HG03135 (cell line): Measurements from ENCODE around the gene CDK7.
"Not testable (repeated sequence)": the region's sequence is repeated elsewhere in the genome, so short reads cannot be mapped to it uniquely, and the experiment has no call there.

Source experiments
- ATAC-seq: cut with Tn5 transposase; IDR thresholded peaks from one replicate; pipeline ENCODE4 v1.9.1; 2021; ENCODE audit warnings: mild to moderate bottlenecking, moderate library complexity; ENCODE audit not compliant: unreplicated experiment

The CDK7 gene

DNA sequence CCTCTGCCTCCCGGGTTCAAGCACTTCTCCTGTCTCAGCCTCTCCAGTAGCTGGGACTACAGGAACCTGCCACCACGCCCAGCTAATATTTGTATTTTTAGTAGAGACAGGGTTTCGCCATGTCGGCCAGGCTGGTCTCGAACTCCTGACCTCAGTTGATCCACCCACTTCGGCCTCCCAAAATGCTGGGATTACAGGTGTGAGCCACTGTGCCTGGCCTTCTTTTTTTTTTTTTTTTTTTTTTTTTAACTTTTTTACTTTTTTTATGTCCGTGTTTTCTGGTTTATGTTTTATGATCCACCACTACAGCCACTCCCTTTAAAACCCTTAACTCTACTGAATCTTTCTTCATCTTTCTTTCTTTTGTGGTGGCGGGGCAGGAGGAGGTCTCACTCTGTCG lies 2.0 kb downstream of the CDK7 start:
- not testable (repeated sequence) for ATAC-seq

DNA sequence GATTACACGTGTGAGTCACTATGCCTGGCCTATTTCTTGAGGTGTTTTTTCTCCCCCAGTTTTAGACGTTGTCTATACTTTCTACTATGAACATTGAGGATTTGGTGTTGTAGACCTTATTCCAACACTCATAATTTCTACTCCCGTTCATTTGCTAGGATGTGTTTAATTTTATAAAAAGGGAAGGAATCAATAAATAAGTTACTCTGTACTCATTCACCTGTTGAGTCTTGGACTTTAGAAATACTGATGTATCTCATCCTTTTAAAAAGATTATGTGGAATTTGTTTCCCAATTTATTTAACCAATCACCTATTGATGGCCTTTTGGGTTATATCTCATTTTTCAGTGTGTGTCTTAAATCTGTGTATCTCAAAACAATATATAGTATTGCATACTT lies 3.2 kb downstream of the CDK7 start:
- ATAC-seq = no peak

DNA sequence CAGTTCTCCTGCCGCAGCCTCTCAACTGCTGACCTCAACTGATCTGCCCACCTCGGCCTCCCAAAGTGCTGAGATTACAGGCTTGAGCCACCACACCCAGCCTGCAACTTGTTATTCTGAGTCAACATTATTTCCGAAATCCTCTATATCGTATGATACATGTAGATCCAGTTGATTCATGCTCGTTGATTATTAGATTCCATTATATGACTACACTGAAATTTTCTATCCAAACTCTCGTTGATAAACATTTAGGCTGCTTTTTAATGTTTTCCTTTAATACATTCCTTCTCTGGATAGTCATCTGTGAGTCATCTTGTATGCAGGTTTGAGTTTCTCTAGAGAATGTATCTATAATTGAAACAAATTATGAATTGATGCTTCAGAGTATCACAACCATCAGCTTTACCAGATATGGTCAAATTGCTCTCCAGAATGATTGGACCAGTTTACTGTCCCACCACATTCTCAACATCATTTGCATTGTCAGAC lies 4.1 kb downstream of the CDK7 start:
- no peak for ATAC-seq

DNA sequence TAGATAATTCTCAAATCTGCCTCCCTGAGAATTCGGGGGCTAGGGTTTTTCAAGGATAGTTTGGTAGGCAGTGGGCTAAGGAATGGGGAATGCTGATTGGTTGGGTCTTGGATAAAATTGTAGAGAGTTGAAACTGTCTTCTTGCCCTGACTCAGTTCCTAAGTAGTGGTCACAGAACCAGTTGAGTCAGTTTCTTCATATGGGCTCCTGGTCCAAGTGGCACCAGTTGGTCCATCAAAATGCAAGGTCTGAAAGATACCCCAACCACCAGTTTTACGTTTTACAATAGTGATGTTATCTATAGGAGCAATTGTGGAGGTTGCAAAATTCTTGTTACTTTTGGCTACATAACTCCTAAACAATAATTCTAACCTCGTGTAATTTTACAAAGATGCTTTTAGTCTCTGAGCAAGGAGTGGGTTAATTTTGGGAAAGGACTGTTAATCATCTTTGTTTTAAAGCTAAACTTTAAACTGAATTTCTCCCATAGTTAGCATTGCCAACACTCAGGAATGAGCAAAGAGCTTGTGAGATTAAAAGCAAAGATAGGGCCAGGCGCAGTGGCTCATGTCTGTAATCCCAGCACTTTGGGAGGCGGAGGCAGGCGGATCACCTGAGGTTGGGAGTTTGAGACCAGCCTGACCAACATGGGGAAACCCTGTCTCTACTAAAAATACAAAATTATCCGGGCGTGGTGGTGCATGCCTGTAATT lies 7.7 kb downstream of the CDK7 start:
- no peak for ATAC-seq

DNA sequence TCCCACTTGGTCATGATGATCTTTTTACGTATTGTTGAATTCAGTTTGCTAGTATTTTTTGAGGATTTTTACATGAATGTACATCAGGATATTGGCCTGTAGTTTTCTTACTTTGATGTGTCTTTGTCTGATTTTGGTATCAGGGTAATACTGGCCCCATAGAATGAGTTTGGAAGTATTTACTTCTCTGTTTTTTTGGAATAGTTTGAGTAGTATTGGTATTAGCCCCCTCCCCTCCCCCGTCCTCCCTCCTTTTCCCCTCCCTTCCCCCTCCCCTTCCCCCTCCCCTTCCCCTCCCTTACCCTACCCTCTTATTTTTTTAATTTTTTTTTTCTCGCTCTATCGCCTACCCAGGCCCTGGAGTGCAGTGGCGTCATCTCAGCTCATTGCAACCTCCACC lies 10.3 kb downstream of the CDK7 start:
- ATAC-seq = no peak

DNA sequence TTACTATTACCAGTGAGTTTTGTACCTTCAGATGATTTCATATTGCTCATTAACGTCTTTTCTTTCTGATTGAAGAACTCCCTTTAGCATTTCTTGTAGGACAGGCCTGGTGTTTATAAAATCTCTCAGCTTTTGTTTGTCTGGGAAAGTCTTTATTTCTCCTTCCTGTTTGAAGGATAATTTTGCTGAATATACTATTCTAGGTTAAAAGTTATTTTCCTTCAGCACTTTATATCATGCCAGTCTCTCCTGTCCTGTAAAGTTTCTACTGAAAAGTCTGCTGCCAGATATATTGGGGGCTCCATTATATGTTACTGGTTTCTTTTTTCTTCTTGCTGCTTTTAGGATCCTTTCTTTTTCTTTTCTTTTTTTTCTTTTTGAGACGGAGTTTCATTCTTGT lies 13.3 kb downstream of the CDK7 start:
- ATAC-seq = no peak

DNA sequence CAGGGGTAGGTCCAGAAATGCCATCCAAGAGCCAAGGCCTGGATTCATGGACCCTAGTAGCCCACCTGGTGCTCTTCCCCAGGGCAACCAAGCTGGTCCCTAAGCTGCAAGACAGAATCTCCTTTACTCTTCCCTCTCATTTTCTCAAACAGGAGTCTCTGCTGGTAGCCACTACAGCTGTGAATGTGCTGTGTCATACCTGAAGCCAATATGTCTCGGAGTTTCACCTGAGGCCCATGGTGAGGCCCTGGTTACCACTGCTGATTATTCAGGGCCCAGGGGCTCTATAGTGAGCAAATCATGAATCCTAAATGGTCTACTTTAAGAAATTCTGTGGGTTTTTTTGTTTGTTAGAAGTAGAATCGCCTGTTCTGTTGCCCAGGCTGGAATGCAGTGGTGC lies 15.9 kb downstream of the CDK7 start:
- no peak for ATAC-seq

DNA sequence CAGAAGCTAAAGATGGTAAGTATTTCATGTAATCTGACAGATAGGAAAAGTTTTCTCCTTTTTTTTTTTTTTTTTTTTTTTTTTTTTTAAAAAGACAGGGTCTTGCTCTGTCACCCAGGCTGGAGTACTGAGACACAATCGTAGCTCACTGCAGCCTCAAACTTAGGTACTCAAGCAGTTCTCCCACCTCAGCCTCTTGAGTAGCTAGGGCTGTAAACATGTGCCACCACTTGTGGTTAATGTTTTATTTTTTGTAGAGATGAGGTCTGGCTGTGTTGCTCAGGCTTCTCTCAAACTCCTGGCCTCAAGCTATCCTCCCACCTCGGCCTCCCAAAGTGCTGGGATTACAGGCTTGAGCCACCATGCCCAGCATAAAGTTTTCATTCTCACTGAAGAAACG lies 17.8 kb downstream of the CDK7 start:
- no peak for ATAC-seq

DNA sequence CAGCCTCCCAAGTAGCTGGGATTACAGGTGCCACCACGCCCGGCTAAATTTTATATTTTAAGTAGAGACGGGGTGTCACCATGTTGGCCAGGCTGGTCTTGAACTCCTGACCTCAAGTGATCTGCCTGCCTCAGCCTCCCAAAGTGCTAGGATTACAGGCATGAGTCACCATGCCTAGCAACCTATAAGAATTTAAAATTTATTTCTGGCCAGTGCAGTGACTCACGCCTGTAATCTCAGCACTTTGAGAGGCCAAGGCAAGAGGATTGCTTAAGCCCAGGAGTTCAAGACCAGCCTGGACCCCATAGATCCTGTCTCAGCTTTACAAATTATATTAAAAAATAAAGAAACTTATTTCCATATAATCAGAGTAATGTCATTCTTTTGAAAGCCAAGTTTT lies 21.3 kb downstream of the CDK7 start:
- not testable (repeated sequence) for ATAC-seq

GRCh38 chr5:69257577-69257976 lies 22.9 kb downstream of the CDK7 start:
- no peak for ATAC-seq

DNA sequence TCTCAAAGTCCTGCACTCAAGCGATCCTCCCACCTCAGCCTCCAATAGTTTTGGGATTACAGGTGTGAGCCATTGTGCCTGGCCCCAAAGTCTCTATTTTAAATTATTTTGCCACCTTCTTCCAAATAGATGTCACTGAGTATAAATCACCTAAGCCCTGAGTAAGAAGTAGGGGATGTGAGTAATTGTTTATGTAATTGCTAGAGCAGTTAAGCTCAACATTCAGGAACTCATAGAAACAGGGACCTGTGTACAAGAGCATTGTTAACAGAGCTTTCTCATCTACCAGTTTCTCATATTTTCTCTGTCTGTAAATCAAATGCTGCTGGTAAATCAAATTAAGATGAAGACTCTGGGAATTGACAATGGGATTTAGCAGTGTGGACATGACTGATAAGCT lies 26.3 kb downstream of the CDK7 start:
- no peak for ATAC-seq

DNA sequence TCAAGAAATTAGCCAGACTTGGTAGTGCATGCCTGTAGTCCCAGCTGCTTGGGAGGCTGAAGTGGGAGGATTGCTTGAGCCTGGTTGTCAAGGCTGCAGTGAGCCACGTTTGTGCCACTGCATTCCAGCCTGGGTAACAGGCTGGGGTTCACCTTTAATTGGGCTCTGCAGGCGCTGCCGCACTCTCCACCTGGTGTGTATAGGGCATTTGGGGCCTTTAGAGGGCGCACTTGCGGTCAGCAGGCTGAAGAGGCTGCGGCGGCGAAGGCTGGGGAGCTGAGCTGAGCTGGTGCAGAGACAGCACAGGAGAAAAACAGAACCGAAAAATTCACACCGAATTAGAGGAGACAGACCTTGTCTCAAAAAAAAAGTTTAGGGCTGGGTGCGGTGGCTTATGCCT lies 31.2 kb downstream of the CDK7 start:
- ATAC-seq = no peak

- no peak for ATAC-seq
Measured at GRCh38 chr5:69268899-69269298, 34.2 kb downstream of the CDK7 start.

- no peak for ATAC-seq
Measured at GRCh38 chr5:69270840-69271239, 36.2 kb downstream of the CDK7 start.

GRCh38 chr5:69271376-69271775 lies 36.7 kb downstream of the CDK7 start:
- ATAC-seq = no peak

DNA sequence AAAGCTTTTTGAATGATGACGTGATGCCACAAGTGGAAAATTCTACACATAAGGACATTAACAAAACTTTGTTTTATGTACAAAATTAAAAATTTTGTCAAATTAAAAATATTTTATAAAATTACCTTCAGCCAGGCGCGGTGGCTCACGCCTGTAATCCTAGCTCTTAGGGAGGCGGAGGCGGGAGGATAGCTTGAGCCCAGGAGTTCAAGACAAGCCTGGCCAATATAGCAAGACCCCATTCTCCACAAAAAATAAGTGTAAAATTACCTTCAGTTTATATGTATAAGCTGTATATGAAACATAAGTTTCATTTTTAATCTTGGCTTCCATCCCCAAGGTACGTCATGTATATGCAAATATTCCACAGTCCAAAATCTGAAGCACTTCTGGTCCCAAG lies 40.9 kb downstream of the CDK7 start:
- no peak for ATAC-seq

- no peak for ATAC-seq
Measured at GRCh38 chr5:69276422-69277174, 41.9 kb downstream of the CDK7 start.

DNA sequence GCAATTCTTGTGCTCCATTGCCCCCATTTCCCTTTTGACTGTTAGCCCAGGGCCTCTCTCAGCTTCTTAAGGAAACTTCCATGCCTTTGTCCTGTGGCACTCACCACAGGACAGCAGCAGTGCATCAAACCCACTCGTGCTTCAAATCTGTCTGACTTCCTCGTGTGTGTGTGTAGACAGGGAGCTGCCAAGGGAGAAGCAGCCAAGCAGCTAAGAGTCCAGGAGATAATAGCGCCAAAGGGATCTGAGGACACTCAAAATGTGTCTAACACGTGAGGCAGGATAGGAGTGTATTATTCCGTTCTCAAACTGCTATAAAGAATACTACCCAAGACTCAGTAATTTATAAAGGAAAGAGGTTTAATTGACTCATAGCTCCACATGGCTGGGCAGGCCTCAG lies 44.8 kb downstream of the CDK7 start:
- no peak for ATAC-seq

GRCh38 chr5:69281114-69281513 lies 46.4 kb downstream of the CDK7 start:
- no peak for ATAC-seq

DNA sequence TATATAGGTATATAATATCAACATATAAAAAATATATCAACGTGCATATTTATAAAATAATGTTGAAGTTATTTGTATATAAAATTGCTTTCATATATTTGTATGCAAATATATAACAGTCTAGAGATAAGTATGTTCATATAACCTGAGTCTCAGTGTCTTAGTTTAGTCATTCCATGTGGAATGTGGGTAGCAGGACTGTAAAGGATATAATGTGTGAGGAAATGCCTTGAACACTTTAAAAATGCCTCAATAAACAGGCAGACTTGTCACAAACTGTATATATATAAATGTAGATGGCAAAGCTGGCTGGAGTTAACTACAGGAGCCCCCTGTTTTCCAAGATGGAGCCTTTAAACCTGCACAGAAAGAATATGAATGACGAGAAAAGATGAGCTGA lies 49.5 kb downstream of the CDK7 start:
- no peak for ATAC-seq

DNA sequence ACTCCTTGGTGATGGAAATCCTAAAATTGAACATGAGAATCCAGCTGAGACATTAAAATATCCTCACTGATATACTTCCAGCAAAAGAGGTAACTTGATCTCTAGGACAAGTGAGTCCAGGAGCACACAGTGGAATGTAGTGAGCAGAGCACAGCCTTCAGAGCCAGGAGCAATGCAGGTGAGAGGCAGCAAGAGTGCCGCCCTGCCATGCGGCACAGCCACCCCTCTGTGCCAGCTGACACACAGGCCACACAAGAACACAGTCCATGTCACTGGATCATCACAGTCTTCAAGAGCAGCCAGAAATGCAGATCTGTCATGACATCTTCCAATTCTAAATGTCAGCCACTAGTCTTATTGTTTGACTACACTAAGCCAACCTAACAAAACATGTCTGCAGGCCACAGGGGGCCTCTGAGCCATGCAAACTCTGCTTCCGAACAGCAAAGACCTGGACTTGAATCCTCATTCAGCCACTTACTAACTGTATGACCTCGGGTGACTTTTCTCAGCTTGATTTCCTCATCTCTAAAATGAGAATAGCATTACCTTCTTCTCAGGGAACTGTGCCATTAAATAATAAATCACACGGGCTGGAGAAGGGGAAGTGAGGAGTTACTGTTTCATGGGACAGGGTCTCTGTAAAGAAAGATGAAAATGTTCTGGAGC lies 50.9 kb downstream of the CDK7 start:
- ATAC-seq = no peak

GRCh38 chr5:69288069-69288468 lies 53.4 kb downstream of the CDK7 start:
- ATAC-seq = no peak
